AG04449 (cell line): ENCODE results near the gene DNAJC19.
"Not testable (repeated sequence)": the region's sequence is repeated elsewhere in the genome, so short reads cannot be mapped to it uniquely, and the experiment has no call there.

ENCODE experiments used
- CTCF ChIA-PET: fragments of 350-600 bp; formaldehyde crosslinking; extraction: SDS; loops from one replicate; lab custom pipeline; 2021; ENCODE audit warnings: antibody characterized with exemption; lab: Yijun Ruan, JAX
- POLR2A ChIA-PET: fragments of 400-600, 350-600 bp; formaldehyde crosslinking; extraction: SDS; loops from one replicate; lab custom pipeline; 2020; ENCODE audit warnings: antibody characterized with exemption, inconsistent platforms; lab: Yijun Ruan, JAX
- DNase-seq: peaks from one replicate; pipeline ENCODE4 v3.0.0-alpha.2; 2010; ENCODE audit warnings: low read depth, low spot score
- H3K4me3 ChIP-seq: 2 replicates; pipeline ENCODE4 v1.5.1; 2011; ENCODE audit warnings: low read depth, mild to moderate bottlenecking, control low read depth, low read length
- CTCF ChIP-seq: IDR thresholded peaks from one replicate; pipeline ENCODE4 v1.5.1; 2011; ENCODE audit warnings: mild to moderate bottlenecking, moderate library complexity, low read length, control low read depth, inconsistent platforms; ENCODE audit not compliant: insufficient read depth; ENCODE audit errors: missing control alignments

DNAJC19 gene

GRCh38 chr3:181007262-181007661 lies 17.7 kb upstream of the DNAJC19 start:
- POLR2A ChIA-PET: no interaction called here
- CTCF ChIA-PET: no interaction called here
- no peak for DNase-seq
- TF ChIP-seq CTCF: no peak
- no peak overlapping the region for H3K4me3 ChIP-seq

GRCh38 chr3:181006541-181006940 lies 17.0 kb upstream of the DNAJC19 start:
- no peak overlapping the region for H3K4me3 ChIP-seq
- ChIA-PET CTCF (no interaction called here), POLR2A (no interaction called here)
- DNase-seq: no peak
- no peak for TF ChIP-seq CTCF

- POLR2A ChIA-PET, DNase-seq: not testable (repeated sequence)
Observed at GRCh38 chr3:181003469-181003868, 13.9 kb upstream of the DNAJC19 start.

GRCh38 chr3:181002331-181002730 lies 12.8 kb upstream of the DNAJC19 start:
- CTCF ChIA-PET, DNase-seq, H3K4me3 ChIP-seq, POLR2A ChIA-PET: not testable (repeated sequence)

More at GRCh38 chr3:181003469-181003868, 13.9 kb upstream of the DNAJC19 start:
- CTCF ChIA-PET, H3K4me3 ChIP-seq: not testable (repeated sequence)

GRCh38 chr3:180996415-180996932 lies 6.9 kb upstream of the DNAJC19 start:
- no peak overlapping the region for H3K4me3 ChIP-seq
- POLR2A ChIA-PET: no interaction called here
- CTCF ChIA-PET: no interaction called here
- no peak for TF ChIP-seq CTCF
- DNase-seq: no peak

GRCh38 chr3:180990505-180990904 lies 969 bp upstream of the DNAJC19 start:
- ChIA-PET CTCF (no interaction called here), POLR2A (no interaction called here)
- TF ChIP-seq CTCF: no peak
- peak overlapping the region; percentile 83 for H3K4me3 ChIP-seq
- DNase-seq: no peak

- ChIA-PET CTCF (no interaction called here), POLR2A (no interaction called here)
- no peak overlapping the region for H3K4me3 ChIP-seq
- DNase-seq: no peak
- no peak for TF ChIP-seq CTCF
Observed at GRCh38 chr3:180987344-180987743, 2.2 kb downstream of the DNAJC19 start.

- H3K4me3 ChIP-seq, CTCF ChIA-PET, DNase-seq, POLR2A ChIA-PET: not testable (repeated sequence)
Observed at GRCh38 chr3:180986366-180986765, 3.2 kb downstream of the DNAJC19 start.
